ENCODE results near the gene SLC41A3. TPM values are rescaled to one million over a fixed set of nuclear protein-coding genes. Genes with fewer than 3 reads are reported as not detected.

Gene SLC41A3
- total RNA-seq, 1 experiment from 2014 or later: 35.5 TPM

GRCh38 chr3:126125781-126126251 lies 41.9 kb upstream of the SLC41A3 start:
- H3K4me1 Mint-ChIP-seq: peaks cover 15 to 37% of the 10 kb centered on the region in 2 experiments
- no peaks in the 10 kb centered on the region for H3K36me3 Mint-ChIP-seq (ENCODE audit: insufficient read depth in 1 of 3, low read depth in 3 of 3)
- Histone ChIP-seq H3K79me2 (ENCODE audit: insufficient read depth, low read length) (no peaks in the 10 kb centered on the region), H3K4me1 (ENCODE audit: insufficient read depth, low read length) (no peaks in the 10 kb centered on the region), H3K9me3 (ENCODE audit: control insufficient read depth, low read depth, low read length) (no peaks in the 10 kb centered on the region), H2BK12ac (ENCODE audit: insufficient read length, low read depth, low read length) (no peak overlapping the region), H4K8ac (replicated peaks; ENCODE audit: insufficient read length, low read depth, low read length) (no peak overlapping the region), H2BK15ac (ENCODE audit: low read depth, low read length) (no peak overlapping the region), H3K56ac (ENCODE audit: insufficient read length, low read depth, low read length) (no peak overlapping the region), H3K9ac (ENCODE audit: extremely low read depth, insufficient read length, low read length) (no peak overlapping the region), H3K4ac (ENCODE audit: low read depth, low read length) (no peak overlapping the region), H3K23me2 (ENCODE audit: insufficient read length, low read depth, low read length, poor library complexity, severe bottlenecking) (no peaks in the 10 kb centered on the region), H2BK120ac (ENCODE audit: low read depth, low read length, poor library complexity, severe bottlenecking) (no peak overlapping the region), H2AFZ (ENCODE audit: low read length) (no peak overlapping the region), H3T11ph (ENCODE audit: low read length) (no peak overlapping the region), H4K20me1 (ENCODE audit: control insufficient read depth, insufficient read depth, insufficient read length) (no peaks in the 10 kb centered on the region), H4K91ac (ENCODE audit: insufficient read length, low read depth, low read length) (no peak overlapping the region), H4K5ac (ENCODE audit: insufficient read length, low read depth, low read length) (no peak overlapping the region), H2BK20ac (ENCODE audit: low read depth, low read length, poor library complexity, severe bottlenecking) (no peak overlapping the region), H2AK5ac (ENCODE audit: insufficient read length, low read length) (no peak overlapping the region), H2BK5ac (ENCODE audit: insufficient read length, low read length) (no peak overlapping the region), H3K27me3 (ENCODE audit: insufficient read depth, low read length) (no peaks in the 10 kb centered on the region), H3K27ac (ENCODE audit: insufficient read length, low read depth, low read length) (no peak overlapping the region), H3K23ac (ENCODE audit: insufficient read length, low read depth, low read length) (no peak overlapping the region), H3K79me1 (ENCODE audit: insufficient read depth, low read depth, low read length, poor library complexity, severe bottlenecking) (no peaks in the 10 kb centered on the region), H3K18ac (ENCODE audit: insufficient read length, low read depth, low read length) (no peak overlapping the region), H3K4me2 (ENCODE audit: insufficient read depth, insufficient read length, low read length) (no peak overlapping the region), H3K14ac (ENCODE audit: insufficient read depth, low read length) (no peak overlapping the region)
- no peak for TF ChIP-seq CTCF (conservative IDR thresholded peaks at IDR 0.05)
- no peaks in the 10 kb centered on the region; the same call in 1 of the 2 replicates for H3K27me3 Mint-ChIP-seq (ENCODE audit: low read depth)
- H3K27ac Mint-ChIP-seq: peak overlapping the region in 1 of 3 experiments; percentile 24; a peak in 1 of 7 replicates
- WGBS (ENCODE audit: extremely low coverage, insufficient read length, low lambda C conversion rate): no CpG with 5 or more reads among the region's 2 CpGs
- H3K9me3 Mint-ChIP-seq: no peaks in the 10 kb centered on the region
- H3K4me3 Mint-ChIP-seq: no peak overlapping the region; a peak in 1 of 5 replicates
- peak; percentile 12 for DNase-seq
